OCI-LY7 (cell line): ENCODE data around the gene E4F1.

Source experiments
- EZH2phosphoT487 ChIP-seq: fragments of 200-600 bp; sonication (generic); IDR thresholded peaks from 2 replicates; pipeline ENCODE4 v1.6.1; 2018; ENCODE audit warnings: low read depth, borderline replicate concordance, mild to moderate bottlenecking, mixed run types, antibody characterized with exemption, low read length, moderate library complexity, mixed read lengths
- TF ChIP-seq, protein P1 (sequence below): fragments of 200-600 bp; sonication (generic); conservative IDR thresholded peaks from 2 replicates; pipeline ENCODE4 v1.5.1; 2014; ENCODE audit warnings: mild to moderate bottlenecking, antibody characterized with exemption, low read length, moderate library complexity, mixed read lengths

DNA sequence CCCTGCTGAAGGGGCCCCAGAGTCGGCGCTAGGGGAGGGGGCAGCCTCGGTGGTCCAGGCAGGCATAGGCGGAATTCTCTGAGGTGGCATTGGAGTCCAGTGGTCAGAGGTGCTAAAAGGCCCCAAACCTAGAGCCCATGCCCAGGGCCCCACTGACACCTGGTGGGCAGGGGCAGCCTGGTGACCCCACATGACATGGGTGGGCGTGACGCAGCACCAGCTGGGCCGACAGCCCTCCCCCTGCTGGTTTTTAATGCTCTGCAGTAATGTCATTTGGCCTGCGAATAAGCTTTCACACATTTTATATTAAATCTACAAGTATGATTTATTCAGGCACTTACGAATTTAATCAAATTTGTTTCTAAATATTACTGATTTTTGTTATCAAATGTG is 46.7 kb downstream of the E4F1 start:
- TF ChIP-seq, protein P1, sequence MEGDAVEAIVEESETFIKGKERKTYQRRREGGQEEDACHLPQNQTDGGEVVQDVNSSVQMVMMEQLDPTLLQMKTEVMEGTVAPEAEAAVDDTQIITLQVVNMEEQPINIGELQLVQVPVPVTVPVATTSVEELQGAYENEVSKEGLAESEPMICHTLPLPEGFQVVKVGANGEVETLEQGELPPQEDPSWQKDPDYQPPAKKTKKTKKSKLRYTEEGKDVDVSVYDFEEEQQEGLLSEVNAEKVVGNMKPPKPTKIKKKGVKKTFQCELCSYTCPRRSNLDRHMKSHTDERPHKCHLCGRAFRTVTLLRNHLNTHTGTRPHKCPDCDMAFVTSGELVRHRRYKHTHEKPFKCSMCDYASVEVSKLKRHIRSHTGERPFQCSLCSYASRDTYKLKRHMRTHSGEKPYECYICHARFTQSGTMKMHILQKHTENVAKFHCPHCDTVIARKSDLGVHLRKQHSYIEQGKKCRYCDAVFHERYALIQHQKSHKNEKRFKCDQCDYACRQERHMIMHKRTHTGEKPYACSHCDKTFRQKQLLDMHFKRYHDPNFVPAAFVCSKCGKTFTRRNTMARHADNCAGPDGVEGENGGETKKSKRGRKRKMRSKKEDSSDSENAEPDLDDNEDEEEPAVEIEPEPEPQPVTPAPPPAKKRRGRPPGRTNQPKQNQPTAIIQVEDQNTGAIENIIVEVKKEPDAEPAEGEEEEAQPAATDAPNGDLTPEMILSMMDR, result peak; percentile 28; the same call in 1 of the 2 replicates
- TF ChIP-seq EZH2phosphoT487, result no peak
